Stimulated activated CD8-positive, alpha-beta memory T cell treated with anti-CD3 and anti-CD28 coated beads, Interleukin-12 subunit alpha, Interleukin-12 subunit beta, amount 100 ng/mL, for 24 hours (primary cell): ENCODE data around the gene TMEM69.
"Not testable (repeated sequence)": the region's sequence is repeated elsewhere in the genome, so short reads cannot be mapped to it uniquely, and the experiment has no call there.

Experiments used
- DNase-seq: peaks from one replicate; pipeline ENCODE4 v3.0.0-alpha.2; 2020; ENCODE audit errors: extremely low read depth

Gene TMEM69

GRCh38 chr1:45739137-45739536 lies 51.2 kb downstream of the TMEM69 start:
- no peak for DNase-seq

GRCh38 chr1:45739641-45740156 lies 51.7 kb downstream of the TMEM69 start:
- DNase-seq = not testable (repeated sequence)
